Trophoblast cell (in vitro differentiated cells and primary cell): ENCODE data around the gene MOCS2.

Experiments
- DNase-seq, 2 donors: peaks; one replicate each; pipeline ENCODE4 v3.0.0-alpha.2; 2016
- H2AFZ ChIP-seq: 2 replicates; pipeline ENCODE4 v1.6.1; 2013; ENCODE audit warnings: low read length, moderate library complexity, mild to moderate bottlenecking; ENCODE audit not compliant: insufficient read depth, poor library complexity
- H2AK5ac ChIP-seq: 2 replicates; pipeline ENCODE4 v1.6.1; 2013; ENCODE audit warnings: mild to moderate bottlenecking, low read length
- H2BK120ac ChIP-seq: 2 replicates; pipeline ENCODE4 v1.6.1; 2013; ENCODE audit warnings: low read length, mild to moderate bottlenecking, moderate library complexity; ENCODE audit not compliant: insufficient read depth, poor library complexity
- H2BK12ac ChIP-seq: 2 replicates; pipeline ENCODE4 v1.6.1; 2013; ENCODE audit warnings: mild to moderate bottlenecking, low read length, moderate library complexity
- H2BK5ac ChIP-seq: 2 replicates; pipeline ENCODE4 v1.6.1; 2013; ENCODE audit warnings: low read length, low read depth, moderate library complexity, mild to moderate bottlenecking; ENCODE audit not compliant: poor library complexity
- H3K14ac ChIP-seq: 2 replicates; pipeline ENCODE4 v1.6.1; 2013; ENCODE audit warnings: mild to moderate bottlenecking, low read length
- H3K18ac ChIP-seq: 2 replicates; pipeline ENCODE4 v1.6.1; 2013; ENCODE audit warnings: mild to moderate bottlenecking, low read length
- H3K23ac ChIP-seq: 2 replicates; pipeline ENCODE4 v1.6.1; 2013; ENCODE audit warnings: low read length
- H3K27ac ChIP-seq: 2 replicates; pipeline ENCODE4 v1.5.1; 2013; ENCODE audit warnings: low read depth, mild to moderate bottlenecking, inconsistent platforms, low read length, moderate library complexity
- H3K27me3 ChIP-seq: 2 replicates; pipeline ENCODE4 v1.6.1; 2013; ENCODE audit warnings: inconsistent platforms, mild to moderate bottlenecking, low read length, moderate library complexity; ENCODE audit not compliant: insufficient read depth
- H3K36me3 ChIP-seq, 2 experiments: 1 replicate in 1 of 2; 2 replicates in 1 of 2; pipeline ENCODE4 v1.6.1; 2013; ENCODE audit warnings: low read length in 2 of 2, mild to moderate bottlenecking in 2 of 2, moderate library complexity in 1 of 2; ENCODE audit not compliant: insufficient read depth in 2 of 2, control insufficient read depth in 1 of 2
- H3K4ac ChIP-seq: 2 replicates; pipeline ENCODE4 v1.6.1; 2013; ENCODE audit warnings: low read depth, mild to moderate bottlenecking, low read length, moderate library complexity
- H3K4me1 ChIP-seq, 2 experiments: 1 replicate in 1 of 2; 2 replicates in 1 of 2; pipeline ENCODE4 v1.6.1; 2013; ENCODE audit warnings: low read length in 2 of 2, mild to moderate bottlenecking in 2 of 2, moderate library complexity in 1 of 2; ENCODE audit not compliant: insufficient read depth in 2 of 2, control insufficient read depth in 1 of 2
- H3K4me2 ChIP-seq: 2 replicates; pipeline ENCODE4 v1.6.1; 2013; ENCODE audit warnings: inconsistent platforms, mild to moderate bottlenecking, low read length, moderate library complexity
- H3K4me3 ChIP-seq: 2 replicates; pipeline ENCODE4 v1.5.1; 2013; ENCODE audit warnings: mild to moderate bottlenecking, low read depth, low read length, inconsistent platforms
- H3K79me1 ChIP-seq: one replicate; pipeline ENCODE4 v1.6.1; 2013; ENCODE audit warnings: low read length
- H3K79me2 ChIP-seq: 2 replicates; pipeline ENCODE4 v1.6.1; 2013; ENCODE audit warnings: low read length, mild to moderate bottlenecking; ENCODE audit not compliant: control insufficient read depth, insufficient read depth, poor library complexity
- H3K9ac ChIP-seq: 2 replicates; pipeline ENCODE4 v1.6.1; 2013; ENCODE audit warnings: mild to moderate bottlenecking, low read length
- H3K9me3 ChIP-seq: 2 replicates; pipeline ENCODE4 v1.6.1; 2013; ENCODE audit warnings: low read depth, mild to moderate bottlenecking, control low read depth, inconsistent platforms, low read length; ENCODE audit not compliant: insufficient read depth
- H4K12ac ChIP-seq: 2 replicates; pipeline ENCODE4 v1.6.1; 2013; ENCODE audit warnings: low read depth, mild to moderate bottlenecking, low read length, moderate library complexity
- H4K8ac ChIP-seq: 2 replicates; pipeline ENCODE4 v1.6.1; 2013; ENCODE audit warnings: low read depth, mild to moderate bottlenecking, low read length, moderate library complexity
- H4K91ac ChIP-seq: one replicate; pipeline ENCODE4 v1.6.1; 2013; ENCODE audit warnings: low read depth, mild to moderate bottlenecking, low read length, moderate library complexity
- WGBS: extraction: QIAGEN DNeasy Blood & Tissue Kit; methylation state at CpG from one replicate; pipeline ENCODE4 v1.1.7; 2013; ENCODE audit warnings: missing lambda C conversion rate; ENCODE audit not compliant: insufficient read length, insufficient coverage; ENCODE audit errors: extremely low coverage; 5-methylcytosine and 5-hydroxymethylcytosine counted together

The MOCS2 gene

DNA sequence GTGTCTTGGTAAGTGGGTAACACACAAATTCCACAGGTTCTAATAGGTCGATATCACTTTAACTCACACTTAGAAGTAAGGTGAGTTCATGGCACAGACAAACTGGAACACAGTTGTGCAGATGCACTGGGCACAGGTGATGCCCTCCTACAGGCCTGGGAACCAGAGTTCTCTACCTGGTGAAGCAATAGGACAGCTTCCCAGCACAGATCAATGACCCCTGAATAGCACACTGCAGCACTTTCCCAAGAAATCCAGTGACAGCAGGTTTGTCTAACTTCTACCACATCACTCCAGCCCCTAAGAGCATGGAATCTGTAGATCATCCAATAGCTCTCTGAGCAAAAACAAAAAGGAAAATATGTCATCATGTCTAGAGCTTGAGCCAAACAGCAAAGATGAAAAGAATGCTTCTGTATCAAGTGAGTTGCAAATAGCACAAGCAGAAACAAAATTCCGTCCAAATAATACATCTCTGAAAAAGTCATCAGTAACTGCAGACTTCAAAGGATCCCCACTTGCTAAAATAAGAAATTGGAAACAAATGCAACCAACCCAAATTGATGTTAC lies 33.5 kb downstream of the MOCS2 start:
- Histone ChIP-seq H3K4ac (no peak overlapping the region), H3K4me2 (no peak overlapping the region), H3K27ac (no peak overlapping the region), H2AK5ac (no peak overlapping the region), H3K23ac (no peak overlapping the region), H3K9ac (no peak overlapping the region), H3K4me1 (no peaks in the 10 kb centered on the region), H3K18ac (no peak overlapping the region), H3K14ac (no peak overlapping the region), H4K91ac (no peak overlapping the region), H2BK12ac (no peak overlapping the region), H3K9me3 (no peaks in the 10 kb centered on the region), H3K79me1 (no peaks in the 10 kb centered on the region), H2BK120ac (peak overlapping the region; percentile 51), H2BK5ac (no peak overlapping the region), H4K12ac (no peak overlapping the region), H3K79me2 (no peaks in the 10 kb centered on the region), H3K27me3 (no peaks in the 10 kb centered on the region), H3K36me3 (peaks cover 4 to 20% of the 10 kb centered on the region in 2 experiments), H2AFZ (no peak overlapping the region), H4K8ac (no peak overlapping the region), H3K4me3 (no peak overlapping the region)
- WGBS = no CpG with 5 or more reads among the region's 2 CpGs
- DNase-seq = no peak

DNA sequence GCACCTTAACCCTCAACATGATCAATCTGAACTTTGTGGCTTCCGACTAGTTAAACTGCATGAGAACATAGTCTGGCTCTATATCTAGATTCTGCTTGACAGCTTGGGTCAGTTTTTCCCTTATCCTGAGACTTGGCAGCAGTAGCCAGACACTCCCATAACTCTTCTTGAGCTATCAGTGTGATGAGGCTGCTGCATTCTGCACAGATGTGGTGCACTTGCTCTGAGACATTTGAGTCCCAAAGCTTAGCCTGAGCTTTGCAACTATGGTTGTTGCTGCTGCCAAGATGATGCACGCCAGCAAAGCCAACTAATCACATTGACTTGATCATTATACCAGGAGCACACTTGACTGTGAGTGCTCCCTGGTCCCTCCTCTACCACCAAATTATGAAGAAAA lies 36.2 kb downstream of the MOCS2 start:
- H3K4me1 ChIP-seq = no peaks in the 10 kb centered on the region

DNA sequence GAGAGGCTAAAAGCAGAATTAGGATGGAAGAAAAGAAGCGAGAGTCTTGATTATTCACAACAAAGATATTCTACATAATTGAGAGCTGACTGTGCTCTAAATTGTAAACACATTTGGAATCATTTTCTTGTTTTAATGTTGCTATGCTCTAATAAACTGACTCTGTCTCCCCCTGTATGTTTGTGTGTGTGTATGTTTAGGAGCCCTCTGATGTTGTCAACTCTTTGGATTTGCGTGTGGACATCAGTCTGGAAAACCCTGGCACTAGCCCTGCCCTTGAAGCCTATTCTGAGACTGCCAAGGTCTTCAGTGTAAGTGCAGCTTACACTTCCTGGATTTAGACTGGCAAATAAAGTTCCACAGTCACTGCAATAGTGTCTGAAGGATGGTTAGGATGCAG lies 37.8 kb downstream of the MOCS2 start:
- no peak overlapping the region for H3K4me2 ChIP-seq
- no peak for DNase-seq
- H3K27me3 ChIP-seq = no peaks in the 10 kb centered on the region
- no peaks in the 10 kb centered on the region for H3K79me1 ChIP-seq
- H2AFZ ChIP-seq = no peak overlapping the region
- no peak overlapping the region for H3K4ac ChIP-seq
- no peak overlapping the region for H2BK12ac ChIP-seq
- no peak overlapping the region for H3K4me3 ChIP-seq
- no peak overlapping the region for H2BK120ac ChIP-seq
- H4K8ac ChIP-seq = no peak overlapping the region
- H3K23ac ChIP-seq = no peak overlapping the region
- H3K9ac ChIP-seq = no peak overlapping the region
- no peak overlapping the region for H4K91ac ChIP-seq
- no peaks in the 10 kb centered on the region for H3K9me3 ChIP-seq
- H3K18ac ChIP-seq = no peak overlapping the region
- H2AK5ac ChIP-seq = no peak overlapping the region
- H3K4me1 ChIP-seq = no peaks in the 10 kb centered on the region
- no peak overlapping the region for H4K12ac ChIP-seq
- no peak overlapping the region for H3K27ac ChIP-seq
- no peak overlapping the region for H3K14ac ChIP-seq
- no CpG with 5 or more reads among the region's 2 CpGs for WGBS
- no peak overlapping the region for H2BK5ac ChIP-seq
- H3K79me2 ChIP-seq = no peaks in the 10 kb centered on the region
- H3K36me3 ChIP-seq = peaks cover 4 to 15% of the 10 kb centered on the region in 2 experiments

More for the DNA sequence above, 36.2 kb downstream of the MOCS2 start:
- no peak overlapping the region for H3K9ac ChIP-seq
- H3K36me3 ChIP-seq = peaks cover 4 to 15% of the 10 kb centered on the region in 2 experiments
- H3K79me1 ChIP-seq = no peaks in the 10 kb centered on the region
- H2AFZ ChIP-seq = no peak overlapping the region
- no peaks in the 10 kb centered on the region for H3K9me3 ChIP-seq
- H3K23ac ChIP-seq = no peak overlapping the region
- H3K18ac ChIP-seq = no peak overlapping the region
- H2BK120ac ChIP-seq = no peak overlapping the region
- no peak overlapping the region for H3K4me3 ChIP-seq
- no peak overlapping the region for H2AK5ac ChIP-seq
- WGBS = no CpG with 5 or more reads among the region's 2 CpGs
- H3K79me2 ChIP-seq = no peaks in the 10 kb centered on the region
- no peak overlapping the region for H3K4ac ChIP-seq
- H3K27me3 ChIP-seq = no peaks in the 10 kb centered on the region
- no peak overlapping the region for H4K12ac ChIP-seq
- no peak overlapping the region for H2BK12ac ChIP-seq
- H4K91ac ChIP-seq = no peak overlapping the region
- H3K14ac ChIP-seq = no peak overlapping the region
- no peak overlapping the region for H3K27ac ChIP-seq
- no peak overlapping the region for H3K4me2 ChIP-seq
- DNase-seq = no peak
- no peak overlapping the region for H4K8ac ChIP-seq
- H2BK5ac ChIP-seq = no peak overlapping the region

DNA sequence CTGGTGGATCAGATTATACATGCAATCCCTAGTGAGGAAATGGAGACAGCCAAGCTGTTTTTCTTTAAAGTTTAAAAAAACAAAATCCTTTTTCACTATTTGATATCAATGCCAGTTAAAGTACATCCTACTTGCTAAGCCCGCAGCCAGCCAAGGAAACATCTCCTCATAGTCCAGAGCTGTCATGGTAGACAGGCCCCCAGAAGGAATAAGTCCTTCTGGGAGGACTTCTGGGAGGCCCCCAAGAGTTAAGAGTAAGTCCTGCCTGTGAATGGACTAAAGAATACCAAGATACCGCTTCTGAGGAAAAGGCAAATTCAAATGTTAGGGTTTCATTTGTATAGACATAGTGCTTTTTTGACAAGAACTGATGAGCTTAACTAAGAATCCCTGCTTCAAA lies 38.3 kb downstream of the MOCS2 start:
- no CpG with 5 or more reads among the region's 2 CpGs for WGBS
- no peak overlapping the region for H3K18ac ChIP-seq
- H2BK5ac ChIP-seq = no peak overlapping the region
- H3K4me3 ChIP-seq = no peak overlapping the region
- H3K4me2 ChIP-seq = no peak overlapping the region
- H2BK12ac ChIP-seq = no peak overlapping the region
- H3K14ac ChIP-seq = no peak overlapping the region
- H4K8ac ChIP-seq = no peak overlapping the region
- H4K12ac ChIP-seq = no peak overlapping the region
- H3K9ac ChIP-seq = no peak overlapping the region
- no peaks in the 10 kb centered on the region for H3K9me3 ChIP-seq
- H4K91ac ChIP-seq = no peak overlapping the region
- H3K79me1 ChIP-seq = no peaks in the 10 kb centered on the region
- no peaks in the 10 kb centered on the region for H3K79me2 ChIP-seq
- no peak overlapping the region for H2AFZ ChIP-seq
- no peaks in the 10 kb centered on the region for H3K4me1 ChIP-seq
- no peak overlapping the region for H3K23ac ChIP-seq
- H3K36me3 ChIP-seq = peaks cover 4 to 15% of the 10 kb centered on the region in 2 experiments
- no peaks in the 10 kb centered on the region for H3K27me3 ChIP-seq
- H3K4ac ChIP-seq = no peak overlapping the region
- no peak for DNase-seq
- no peak overlapping the region for H2AK5ac ChIP-seq
- H3K27ac ChIP-seq = no peak overlapping the region
- H2BK120ac ChIP-seq = no peak overlapping the region
